Body of pancreas (tissue), 4 donors: Measurements from ENCODE around the gene GRHL3.

Experiments used
- POLR2A ChIP-seq, 3 donors: fragments of 450-650 bp; IDR thresholded peaks; one replicate each; pipeline ENCODE4 v1.6.1; 2016; ENCODE audit warnings: antibody characterized with exemption in 3 of 3, mild to moderate bottlenecking in 2 of 3
- TF ChIP-seq, protein P1 (sequence below), 7 experiments: fragments of 450-650 bp in 4 of 7; fragments of 200-600 bp in 3 of 7; sonication (generic) in 3 of 7; IDR thresholded peaks; one replicate each; pipeline ENCODE4 v1.5.1; 2016 to 2019; ENCODE audit warnings: antibody characterized with exemption in 7 of 7

DNA sequence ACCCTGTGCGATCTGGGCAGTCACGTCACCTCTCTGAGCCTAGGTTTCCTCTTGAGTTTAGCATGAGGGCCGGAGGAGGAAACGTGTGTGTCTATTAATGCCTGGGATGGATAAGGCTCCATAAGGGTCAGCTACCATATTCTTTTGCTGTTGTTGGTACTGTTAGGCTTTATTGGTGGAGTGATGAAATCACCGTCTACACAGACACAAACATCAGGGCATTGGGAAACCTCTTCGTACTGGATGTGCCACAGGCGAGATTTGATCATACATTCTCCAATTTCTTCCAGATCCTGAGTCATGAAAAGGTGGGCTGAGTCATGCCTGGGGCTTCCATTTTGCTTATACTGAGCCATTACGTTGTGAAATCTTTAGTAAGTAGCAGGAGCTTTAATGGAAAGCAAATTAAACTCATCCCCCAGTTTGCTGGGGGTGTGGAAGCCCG, 24.9 kb upstream of the GRHL3 start:
- no peak for TF ChIP-seq POLR2A (IDR thresholded peaks at IDR 0.05)
- TF ChIP-seq, protein P1, sequence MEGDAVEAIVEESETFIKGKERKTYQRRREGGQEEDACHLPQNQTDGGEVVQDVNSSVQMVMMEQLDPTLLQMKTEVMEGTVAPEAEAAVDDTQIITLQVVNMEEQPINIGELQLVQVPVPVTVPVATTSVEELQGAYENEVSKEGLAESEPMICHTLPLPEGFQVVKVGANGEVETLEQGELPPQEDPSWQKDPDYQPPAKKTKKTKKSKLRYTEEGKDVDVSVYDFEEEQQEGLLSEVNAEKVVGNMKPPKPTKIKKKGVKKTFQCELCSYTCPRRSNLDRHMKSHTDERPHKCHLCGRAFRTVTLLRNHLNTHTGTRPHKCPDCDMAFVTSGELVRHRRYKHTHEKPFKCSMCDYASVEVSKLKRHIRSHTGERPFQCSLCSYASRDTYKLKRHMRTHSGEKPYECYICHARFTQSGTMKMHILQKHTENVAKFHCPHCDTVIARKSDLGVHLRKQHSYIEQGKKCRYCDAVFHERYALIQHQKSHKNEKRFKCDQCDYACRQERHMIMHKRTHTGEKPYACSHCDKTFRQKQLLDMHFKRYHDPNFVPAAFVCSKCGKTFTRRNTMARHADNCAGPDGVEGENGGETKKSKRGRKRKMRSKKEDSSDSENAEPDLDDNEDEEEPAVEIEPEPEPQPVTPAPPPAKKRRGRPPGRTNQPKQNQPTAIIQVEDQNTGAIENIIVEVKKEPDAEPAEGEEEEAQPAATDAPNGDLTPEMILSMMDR (IDR thresholded peaks at IDR 0.05), result no peak
